K562 (cell line): ENCODE results near the gene IRX5. TPM values are rescaled to one million over a fixed set of nuclear protein-coding genes. Genes with fewer than 3 reads are reported as not detected.

Experiments used
- ATAC-seq: fragments of 200-7000 bp; cut with Tn5 transposase; 3 replicates; pipeline ENCODE4 v1.9.1; 2020; ENCODE audit warnings: moderate library complexity
- BruUV-seq: library from RNA; stranded (reverse); fragments of 400-500 nt; replicated peaks from 2 replicates; lab custom pipeline; 2021; lab: Mats Ljungman, UMichigan
- CTCF ChIA-PET: fragments of 300-600 bp; formaldehyde crosslinking; extraction: SDS; loops from one replicate; lab custom pipeline; 2021; ENCODE audit warnings: low intra/inter-chr PET ratio; lab: Yijun Ruan, JAX
- POLR2A ChIA-PET: fragments of 300-600, 350-650 bp; sonication (Branson Sonifier 250); formaldehyde crosslinking; extraction: SDS; loops from one replicate; lab custom pipeline; 2021; ENCODE audit warnings: antibody characterized with exemption, inconsistent platforms; lab: Yijun Ruan, JAX
- DNase-seq, 4 experiments: peaks; one replicate each; pipeline versions ENCODE4 v3.0.0 to v3.0.0-alpha.2; 2011 to 2018; ENCODE audit warnings: low spot score in 3 of 4, mixed read lengths in 3 of 4; ENCODE audit errors: extremely low read depth in 1 of 4
- FAIRE-seq: peaks from 2 replicates; lab custom pipeline; 2011; peaks lifted over from hg19 to GRCh38; lab: Jason Lieb, UNC
- H2AFZ ChIP-seq: 2 replicates; pipeline ENCODE4 v1.6.0; 2011; ENCODE audit warnings: low read depth, low read length, control low read depth, inconsistent platforms
- H3K27ac ChIP-seq: fragments of 200-600 bp; 3 replicates; pipeline ENCODE4 v1.8.0; 2011; ENCODE audit warnings: low read depth, mild to moderate bottlenecking, control low read depth, inconsistent platforms, low read length, moderate library complexity, mixed read lengths; ENCODE audit errors: extremely low read depth
- H3K27me3 ChIP-seq, 2 experiments: fragments of 300-600 bp in 1 of 2; 2 replicates in 1 of 2; 3 replicates in 1 of 2; pipeline versions ENCODE4 v1.6.0 to v1.8.0; 2011; ENCODE audit warnings: inconsistent platforms in 2 of 2, low read length in 2 of 2, mild to moderate bottlenecking in 1 of 2, mixed read lengths in 1 of 2, moderate library complexity in 1 of 2; ENCODE audit not compliant: control insufficient read depth in 2 of 2, insufficient read depth in 2 of 2
- H3K36me3 ChIP-seq: fragments of 300-600 bp; 3 replicates; pipeline ENCODE4 v1.8.0; 2011; ENCODE audit warnings: mild to moderate bottlenecking, low read length, inconsistent platforms; ENCODE audit not compliant: control insufficient read depth, insufficient read depth
- H3K4me1 ChIP-seq, 2 experiments: fragments of 200-600 bp in 1 of 2; replicated peaks in 1 of 2; 2 replicates in 1 of 2; 3 replicates in 1 of 2; pipeline versions ENCODE4 v1.5.1 to v1.8.0; 2011; ENCODE audit warnings: inconsistent platforms in 2 of 2, low read length in 2 of 2, mild to moderate bottlenecking in 1 of 2, mixed read lengths in 1 of 2, moderate library complexity in 1 of 2; ENCODE audit not compliant: control insufficient read depth in 2 of 2, insufficient read depth in 2 of 2
- H3K4me2 ChIP-seq: 2 replicates; pipeline ENCODE4 v1.6.1; 2011; ENCODE audit warnings: low read length, control low read depth, inconsistent platforms, mixed read lengths; ENCODE audit not compliant: insufficient read depth
- H3K4me3 ChIP-seq: fragments of 200-600 bp; sonication (generic), shearing (Covaris generic); 2 replicates; pipeline ENCODE4 v1.5.1; 2016; ENCODE audit warnings: control low read depth, inconsistent platforms
- H3K79me2 ChIP-seq: fragments of 200-600 bp; 3 replicates; pipeline ENCODE4 v1.8.0; 2011; ENCODE audit warnings: low read length, inconsistent platforms; ENCODE audit not compliant: control insufficient read depth, insufficient read depth
- H3K9ac ChIP-seq, 2 experiments: 2 replicates each; pipeline versions ENCODE4 v1.6.0 to v1.6.1; 2011; ENCODE audit warnings: low read depth in 2 of 2, low read length in 2 of 2, control low read depth in 1 of 2, inconsistent platforms in 1 of 2, mild to moderate bottlenecking in 1 of 2, mixed read lengths in 1 of 2; ENCODE audit not compliant: insufficient read depth in 1 of 2
- H3K9me1 ChIP-seq: one replicate; pipeline ENCODE4 v1.6.0; 2011; ENCODE audit warnings: inconsistent platforms, mild to moderate bottlenecking, low read length, moderate library complexity; ENCODE audit not compliant: control insufficient read depth, insufficient read depth
- H3K9me3 ChIP-seq: replicated peaks from 2 replicates; pipeline ENCODE4 v1.5.1; 2011; ENCODE audit warnings: low read depth, low read length, inconsistent platforms; ENCODE audit not compliant: control insufficient read depth, insufficient read depth
- H4K20me1 ChIP-seq: replicated peaks from 2 replicates; pipeline ENCODE4 v1.6.1; 2011; ENCODE audit warnings: low read length, inconsistent platforms, mixed read lengths; ENCODE audit not compliant: control insufficient read depth, insufficient read depth
- BRF2 ChIP-seq: IDR thresholded peaks from 3 replicates; pipeline ENCODE4 v1.6.1; 2011; ENCODE audit warnings: borderline replicate concordance, mild to moderate bottlenecking; ENCODE audit not compliant: insufficient read length, insufficient read depth
- CBFA2T3 ChIP-seq: fragments of 450-650 bp; IDR thresholded peaks from 2 replicates; pipeline ENCODE4 v1.6.1; 2017
- GABPA ChIP-seq: fragments of 200-800 bp; sonication (Bioruptor generic); conservative IDR thresholded peaks from 2 replicates; pipeline ENCODE4 v1.6.1; 2016; ENCODE audit warnings: low read depth, missing genetic modification characterization, missing compliant biosample characterization
- GABPB2 ChIP-seq: fragments of 250-450 bp; sonication (Bioruptor Pico); conservative IDR thresholded peaks from 2 replicates; pipeline ENCODE4 v1.5.1; 2021; ENCODE audit warnings: mild to moderate bottlenecking
- HDAC3 ChIP-seq: fragments of 450-650 bp; IDR thresholded peaks from 2 replicates; pipeline ENCODE4 v1.6.1; 2018; ENCODE audit warnings: borderline replicate concordance, mild to moderate bottlenecking, moderate library complexity; ENCODE audit not compliant: partially characterized antibody
- NCOA1 ChIP-seq: fragments of 450-650 bp; IDR thresholded peaks from 2 replicates; pipeline ENCODE4 v1.6.1; 2016; ENCODE audit warnings: low read depth
- NFE2L1 ChIP-seq: fragments of 450-650 bp; IDR thresholded peaks from 2 replicates; pipeline ENCODE4 v1.6.1; 2016; ENCODE audit warnings: missing genetic modification characterization, low read depth, mild to moderate bottlenecking, missing compliant biosample characterization, moderate library complexity, borderline replicate concordance
- RB1 ChIP-seq: fragments of 450-650 bp; IDR thresholded peaks from 2 replicates; pipeline ENCODE4 v1.6.1; 2017; ENCODE audit warnings: low read depth, mild to moderate bottlenecking
- SMARCE1 ChIP-seq: fragments of 450-650 bp; IDR thresholded peaks from 2 replicates; pipeline ENCODE4 v1.7.1; 2016; ENCODE audit warnings: mild to moderate bottlenecking
- SREBF1 ChIP-seq: fragments of 150-350 bp; IDR thresholded peaks from 2 replicates; pipeline ENCODE4 v1.6.1; 2014; ENCODE audit warnings: antibody characterized with exemption, low read depth, low read length, borderline replicate concordance
- TAF7 ChIP-seq: fragments of 450-650 bp; IDR thresholded peaks from 2 replicates; pipeline ENCODE4 v1.6.1; 2016; ENCODE audit warnings: missing genetic modification characterization, missing compliant biosample characterization
- ZNF280A ChIP-seq: fragments of 450-650 bp; IDR thresholded peaks from 2 replicates; pipeline ENCODE4 v1.6.1; 2018; ENCODE audit warnings: mild to moderate bottlenecking, low read depth; ENCODE audit not compliant: partially characterized antibody
- ZNF280B ChIP-seq: fragments of 250-450 bp; sonication (Bioruptor Pico); IDR thresholded peaks from 2 replicates; pipeline ENCODE4 v1.5.1; 2021; ENCODE audit warnings: mild to moderate bottlenecking
- WGBS: fragments of 100-300 bp; shearing (Covaris generic); methylation state at CpG from one replicate; pipeline ENCODE4 v1.1.6; 2016; ENCODE audit warnings: low coverage, mixed read lengths; ENCODE audit not compliant: insufficient coverage; ENCODE audit errors: missing lambda C conversion rate; 5-methylcytosine and 5-hydroxymethylcytosine counted together
- in situ Hi-C: fragments of 300-500 bp; cut with MboI; formaldehyde crosslinking; loops from 4 replicates; pipeline ENCODE4 v1.15.0; 2018; ENCODE audit warnings: inconsistent platforms, mixed read lengths
- intact Hi-C: fragments of 100-400 bp; cut with micrococcal nuclease; formaldehyde crosslinking; loops from 2 replicates; pipeline ENCODE4 v1.14.2; 2022
- polyA plus RNA-seq, 8 experiments: library from polyadenylated mRNA; depleted of rRNA in 4 of 8; stranded (reverse) in 5 of 8; unstranded in 3 of 8; fragments of >200 nt; fragmentation: Nextera tagmentation in 2 of 8; fragmentation: Illumina TruSeq in 1 of 8; extraction: Ambion mirVana in 2 of 8; extraction: Trizol in 1 of 8; gene quantifications; 2 replicates each; pipeline versions ENCODE4 v1.2.1 to v1.2.3, GENCODE V29; 2011 to 2014; ENCODE audit warnings: inconsistent platforms in 1 of 8, missing spikeins in 1 of 8
- total RNA-seq, 7 experiments: library from RNA; depleted of rRNA in 6 of 7; stranded (reverse); fragments of >200 nt in 6 of 7; fragmentation: Illumina TruSeq in 2 of 7; extraction: Trizol in 2 of 7; gene quantifications; 2 replicates each; pipeline versions ENCODE4 v1.2.1 to v1.2.3, GENCODE V29; 2011 to 2021; ENCODE audit warnings: low replicate concordance in 1 of 7

IRX5 gene
- total and polyA plus RNA-seq, 9 of the 15 experiments (the other 6 are each of a cell fraction or from before 2014, with no cell fraction given), result 0.20 to 4.2 (median 0.94) TPM

GRCh38 chr16:54901606-54902005 is 29.1 kb upstream of the IRX5 start:
- Histone ChIP-seq H3K27ac (no peak overlapping the region), H3K4me3 (no peak overlapping the region), H3K9me3 (no peaks in the 10 kb centered on the region), H4K20me1 (no peaks in the 10 kb centered on the region), H3K9ac (no peak overlapping the region), H3K36me3 (no peaks in the 10 kb centered on the region), H3K4me2 (no peak overlapping the region), H3K9me1 (no peaks in the 10 kb centered on the region), H2AFZ (no peak overlapping the region), H3K27me3 (no peaks in the 10 kb centered on the region), H3K79me2 (no peaks in the 10 kb centered on the region), H3K4me1 (no peaks in the 10 kb centered on the region)
- FAIRE-seq (no peak), DNase-seq (no peak), ATAC-seq (no peak)
- ChIA-PET POLR2A (interaction anchor here (0.6 kb wide), 1 partner anchor 365 kb away, joined by 3 read pairs; no protein-coding TSS in a partner anchor), CTCF (no interaction called here)
- intact Hi-C loops, result no loop called here
- TF ChIP-seq NFE2L1 (tag) (no peak), SREBF1 (no peak), ZNF280B (no peak), GABPB2 (CRISPR knock-in tag) (no peak), ZNF280A (no peak), SMARCE1 (no peak), RB1 (no peak), NCOA1 (no peak), HDAC3 (no peak), TAF7 (tag) (no peak), BRF2 (no peak), CBFA2T3 (no peak), GABPA (no peak)
- 23% methylated on average over 7 of the region's 7 CpGs for WGBS
- BruUV-seq, result no TSS peak
- in situ Hi-C loops, result no loop called here
